SK-N-SH treated with all-trans-retinoic acid at 6 μM for 48 hours (cell line): ENCODE measurements around the gene DNM1.
A peak's percentile ranks its signal among the peaks of the same experiment; 100 is the strongest.

Experiments used
- ATAC-seq: fragments of 200-7000 bp; cut with Tn5 transposase; 3 replicates; pipeline ENCODE4 v1.9.1; 2020; ENCODE audit warnings: mild to moderate bottlenecking, moderate library complexity
- BACH2 ChIP-seq: fragments of 250-450 bp; sonication (Bioruptor Pico); IDR thresholded peaks from 2 replicates; pipeline ENCODE4 v1.9.0; 2021; ENCODE audit warnings: mild to moderate bottlenecking, borderline replicate concordance
- CREB5 ChIP-seq: fragments of 250-450 bp; sonication (Bioruptor Pico); IDR thresholded peaks from 2 replicates; pipeline ENCODE4 v1.5.1; 2020; ENCODE audit warnings: low read depth, mild to moderate bottlenecking, moderate library complexity
- CSDC2 ChIP-seq: fragments of 250-450 bp; sonication (Bioruptor Pico); IDR thresholded peaks from 2 replicates; pipeline ENCODE4 v1.5.0; 2020; ENCODE audit warnings: mild to moderate bottlenecking, moderate library complexity
- CSRNP3 ChIP-seq: fragments of 250-450 bp; sonication (Bioruptor Pico); IDR thresholded peaks from 2 replicates; pipeline ENCODE4 v1.5.1; 2021; ENCODE audit warnings: mild to moderate bottlenecking, moderate library complexity
- ESRRG ChIP-seq: fragments of 250-450 bp; sonication (Bioruptor Pico); IDR thresholded peaks from 2 replicates; pipeline ENCODE4 v1.6.1; 2021; ENCODE audit warnings: mild to moderate bottlenecking
- GLIS3 ChIP-seq: fragments of 250-450 bp; sonication (Bioruptor Pico); IDR thresholded peaks from 2 replicates; pipeline ENCODE4 v1.5.0; 2020; ENCODE audit warnings: mild to moderate bottlenecking, moderate library complexity
- OSR1 ChIP-seq: fragments of 250-450 bp; sonication (Bioruptor Pico); IDR thresholded peaks from 2 replicates; pipeline ENCODE4 v1.8.0; 2022; ENCODE audit warnings: moderate library complexity, mild to moderate bottlenecking, inconsistent platforms
- PATZ1 ChIP-seq: fragments of 250-450 bp; sonication (Bioruptor Pico); IDR thresholded peaks from 2 replicates; pipeline ENCODE4 v1.8.0; 2020; ENCODE audit warnings: mild to moderate bottlenecking, moderate library complexity, borderline replicate concordance
- POU6F1 ChIP-seq: fragments of 250-450 bp; sonication (Bioruptor Pico); IDR thresholded peaks from 2 replicates; pipeline ENCODE4 v1.8.0; 2021; ENCODE audit warnings: low read depth, mild to moderate bottlenecking, moderate library complexity, borderline replicate concordance
- PPARA ChIP-seq: fragments of 250-450 bp; sonication (Bioruptor Pico); IDR thresholded peaks from 2 replicates; pipeline ENCODE4 v1.5.0; 2020; ENCODE audit warnings: mild to moderate bottlenecking, borderline replicate concordance
- RARB ChIP-seq: fragments of 250-450 bp; sonication (Bioruptor Pico); IDR thresholded peaks from 2 replicates; pipeline ENCODE4 v1.8.0; 2021; ENCODE audit warnings: mild to moderate bottlenecking, moderate library complexity
- SNAI2 ChIP-seq: fragments of 250-450 bp; sonication (Bioruptor Pico); IDR thresholded peaks from 2 replicates; pipeline ENCODE4 v1.5.0; 2020; ENCODE audit warnings: mild to moderate bottlenecking, moderate library complexity
- TSHZ2 ChIP-seq: fragments of 250-450 bp; sonication (Bioruptor Pico); IDR thresholded peaks from 2 replicates; pipeline ENCODE4 v1.5.0; 2020; ENCODE audit warnings: mild to moderate bottlenecking, moderate library complexity
- ZFP3 ChIP-seq: fragments of 250-450 bp; sonication (Bioruptor Pico); IDR thresholded peaks from 2 replicates; pipeline ENCODE4 v1.5.0; 2020; ENCODE audit warnings: mild to moderate bottlenecking, moderate library complexity
- ZFP30 ChIP-seq: fragments of 450-650 bp; formaldehyde crosslinking; IDR thresholded peaks from 2 replicates; pipeline ENCODE4 v1.5.0; 2022; ENCODE audit warnings: mild to moderate bottlenecking, moderate library complexity
- ZNF565 ChIP-seq: fragments of 450-650 bp; formaldehyde crosslinking; conservative IDR thresholded peaks from 2 replicates; pipeline ENCODE4 v1.5.0; 2020; ENCODE audit warnings: low read depth, mild to moderate bottlenecking, moderate library complexity
- ZNF70 ChIP-seq: fragments of 450-650 bp; formaldehyde crosslinking; IDR thresholded peaks from 2 replicates; pipeline ENCODE4 v1.5.0; 2020; ENCODE audit warnings: mild to moderate bottlenecking, moderate library complexity
- ZNF8 ChIP-seq: fragments of 450-650 bp; formaldehyde crosslinking; IDR thresholded peaks from 2 replicates; pipeline ENCODE4 v1.5.0; 2020; ENCODE audit warnings: mild to moderate bottlenecking, moderate library complexity

Gene DNM1

GRCh38 chr9:128201441-128202369 lies 1.5 kb upstream of the DNM1 start:
- no peak for ATAC-seq
- no peak for TF ChIP-seq PPARA (CRISPR knock-in tag)
- no peak for TF ChIP-seq POU6F1 (CRISPR knock-in tag)
- TF ChIP-seq PATZ1, result no peak
- no peak for TF ChIP-seq RARB
- TF ChIP-seq ZNF8 (CRISPR knock-in tag), result no peak
- no peak for TF ChIP-seq OSR1 (CRISPR knock-in tag)
- no peak for TF ChIP-seq ZNF70 (CRISPR knock-in tag)
- no peak for TF ChIP-seq BACH2
- no peak for TF ChIP-seq ZFP30
- no peak for TF ChIP-seq CREB5
- no peak for TF ChIP-seq CSRNP3 (CRISPR knock-in tag)
- TF ChIP-seq TSHZ2 (CRISPR knock-in tag), result no peak
- no peak for TF ChIP-seq GLIS3 (CRISPR knock-in tag)
- TF ChIP-seq SNAI2 (CRISPR knock-in tag), result no peak
- TF ChIP-seq ZFP3 (CRISPR knock-in tag), result no peak
- no peak for TF ChIP-seq ZNF565 (CRISPR knock-in tag)

GRCh38 chr9:128202648-128203023 lies 543 bp upstream of the DNM1 start:
- TF ChIP-seq PATZ1 (no peak), ESRRG (no peak)
- ATAC-seq, result no peak

GRCh38 chr9:128203707-128204551 lies 750 bp downstream of the DNM1 start:
- TF ChIP-seq CSDC2 (CRISPR knock-in tag) (no peak), OSR1 (CRISPR knock-in tag) (no peak), PATZ1 (peak; percentile 86; the same call in 1 of the 2 replicates)
- peak; percentile 85 for ATAC-seq
